H1 (cell line): ENCODE data around the gene MYH6. TPM values are rescaled to one million over a fixed set of nuclear protein-coding genes. Genes with fewer than 3 reads are reported as not detected.
"Not testable (repeated sequence)": the region's sequence is repeated elsewhere in the genome, so short reads cannot be mapped to it uniquely, and the experiment has no call there.

Source experiments
- CTCF ChIA-PET: fragments of 300-600 bp; sonication (Branson Sonifier 250); formaldehyde crosslinking; loops from one replicate; lab custom pipeline; 2021; ENCODE audit not compliant: partially characterized antibody; lab: Charles Lee
- POLR2A ChIA-PET: fragments of 300-600 bp; sonication (Branson Sonifier 250); formaldehyde crosslinking; loops from one replicate; lab custom pipeline; 2021; ENCODE audit warnings: inconsistent platforms; ENCODE audit not compliant: partially characterized antibody; lab: Charles Lee
- DNase-seq, 2 experiments: peaks; one replicate each; pipeline versions ENCODE4 v3.0.0 to v3.0.0-alpha.2; 2010 to 2022; ENCODE audit warnings: low spot score in 2 of 2, low read depth in 1 of 2, mixed read lengths in 1 of 2
- FAIRE-seq: peaks from 2 replicates; lab custom pipeline; 2011; peaks lifted over from hg19 to GRCh38; lab: Jason Lieb, UNC
- H2AFZ ChIP-seq: 2 replicates; pipeline ENCODE4 v1.8.1; 2012; ENCODE audit warnings: low read length, inconsistent platforms
- H2AK5ac ChIP-seq: 2 replicates; pipeline ENCODE4 v1.6.1; 2013; ENCODE audit warnings: low read depth, low read length
- H2BK120ac ChIP-seq: replicated peaks from 2 replicates; pipeline ENCODE3; 2013; ENCODE audit warnings: low read depth, low read length, inconsistent platforms
- H2BK12ac ChIP-seq: 2 replicates; pipeline ENCODE4 v1.6.1; 2013; ENCODE audit warnings: low read depth, low read length
- H2BK15ac ChIP-seq: 2 replicates; pipeline ENCODE4 v1.6.1; 2013; ENCODE audit warnings: low read length
- H2BK20ac ChIP-seq: 2 replicates; pipeline ENCODE4 v1.6.1; 2013; ENCODE audit warnings: low read length
- H2BK5ac ChIP-seq: 2 replicates; pipeline ENCODE4 v1.6.1; 2013; ENCODE audit warnings: low read depth, low read length
- H3K14ac ChIP-seq: 2 replicates; pipeline ENCODE4 v1.6.1; 2013; ENCODE audit warnings: inconsistent platforms; ENCODE audit not compliant: insufficient read length
- H3K18ac ChIP-seq: 2 replicates; pipeline ENCODE4 v1.6.1; 2013; ENCODE audit warnings: low read length; ENCODE audit errors: extremely low read depth
- H3K23ac ChIP-seq: 2 replicates; pipeline ENCODE4 v1.6.1; 2013; ENCODE audit warnings: inconsistent platforms; ENCODE audit not compliant: insufficient read length
- H3K23me2 ChIP-seq: 2 replicates; pipeline ENCODE4 v1.6.1; 2013; ENCODE audit warnings: low read depth, low read length
- H3K27ac ChIP-seq: 2 replicates; pipeline ENCODE4 v1.6.1; 2011; ENCODE audit warnings: low read depth, low read length, inconsistent platforms
- H3K27me3 ChIP-seq, 4 experiments: replicated peaks in 1 of 4; 1 replicate in 1 of 4; 2 replicates in 3 of 4; pipeline versions ENCODE4 v1.6.1 to v1.8.1; 2011 to 2013; ENCODE audit warnings: low read length in 3 of 4, mild to moderate bottlenecking in 3 of 4, inconsistent platforms in 2 of 4, mixed read lengths in 2 of 4, moderate library complexity in 1 of 4; ENCODE audit not compliant: control insufficient read depth in 3 of 4, insufficient read depth in 3 of 4; ENCODE audit errors: extremely low read depth in 1 of 4
- H3K36me3 ChIP-seq, 4 experiments: 2 replicates each; pipeline versions ENCODE4 v1.6.1 to v1.8.1; 2011 to 2013; ENCODE audit warnings: mild to moderate bottlenecking in 4 of 4, low read length in 3 of 4, moderate library complexity in 2 of 4, control low read depth in 1 of 4, inconsistent platforms in 1 of 4; ENCODE audit not compliant: insufficient read depth in 4 of 4, control insufficient read depth in 2 of 4
- H3K4ac ChIP-seq: replicated peaks from 2 replicates; pipeline ENCODE3; 2013; ENCODE audit warnings: low read length, low read depth, mixed read lengths, inconsistent platforms; ENCODE audit not compliant: insufficient read length
- H3K4me1 ChIP-seq, 4 experiments: replicated peaks in 1 of 4; 1 replicate in 1 of 4; 2 replicates in 3 of 4; pipeline versions ENCODE4 v1.6.1 to v1.8.1; 2011 to 2013; ENCODE audit warnings: low read length in 3 of 4, inconsistent platforms in 2 of 4, mixed read lengths in 1 of 4; ENCODE audit not compliant: insufficient read depth in 4 of 4, control insufficient read depth in 3 of 4
- H3K4me2 ChIP-seq, 2 experiments: 2 replicates each; pipeline versions ENCODE4 v1.6.1 to v1.8.1; 2011 to 2013; ENCODE audit warnings: low read depth in 2 of 2, low read length in 2 of 2, control low read depth in 1 of 2, inconsistent platforms in 1 of 2, mild to moderate bottlenecking in 1 of 2; ENCODE audit not compliant: insufficient read depth in 1 of 2
- H3K4me3 ChIP-seq, 4 experiments: fragments of 200-600, 300-600 bp in 1 of 4; sonication (generic), shearing (Covaris generic), sonication (Bioruptor Twin) in 1 of 4; 2 replicates each; pipeline versions ENCODE4 v1.5.1 to v1.8.1; 2011 to 2016; ENCODE audit warnings: low read length in 4 of 4, low read depth in 3 of 4, control low read depth in 2 of 4, inconsistent platforms in 2 of 4, mild to moderate bottlenecking in 2 of 4, mixed read lengths in 1 of 4, moderate library complexity in 1 of 4; ENCODE audit not compliant: insufficient read depth in 2 of 4; ENCODE audit errors: extremely low read depth in 1 of 4
- H3K56ac ChIP-seq: replicated peaks from 2 replicates; pipeline ENCODE3; 2013; ENCODE audit warnings: low read depth, mild to moderate bottlenecking, mixed read lengths, low read length, inconsistent platforms; ENCODE audit not compliant: insufficient read length
- H3K79me1 ChIP-seq: 2 replicates; pipeline ENCODE4 v1.6.1; 2013; ENCODE audit warnings: low read depth, low read length, control low read depth
- H3K79me2 ChIP-seq, 2 experiments: 2 replicates each; pipeline versions ENCODE4 v1.6.1 to v1.8.1; 2012 to 2013; ENCODE audit warnings: low read length in 2 of 2, mild to moderate bottlenecking in 2 of 2, inconsistent platforms in 1 of 2; ENCODE audit not compliant: insufficient read depth in 2 of 2, control insufficient read depth in 1 of 2
- H3K9ac ChIP-seq, 4 experiments: replicated peaks in 1 of 4; 1 replicate in 1 of 4; 2 replicates in 3 of 4; pipeline versions ENCODE4 v1.6.1 to v1.8.1; 2011 to 2013; ENCODE audit warnings: low read depth in 3 of 4, low read length in 3 of 4, control low read depth in 2 of 4, mild to moderate bottlenecking in 2 of 4, moderate library complexity in 2 of 4, inconsistent platforms in 1 of 4; ENCODE audit errors: extremely low read depth in 1 of 4
- H3K9me3 ChIP-seq, 2 experiments: 2 replicates each; pipeline versions ENCODE4 v1.6.1 to v1.8.1; 2012 to 2013; ENCODE audit warnings: mild to moderate bottlenecking in 2 of 2, moderate library complexity in 2 of 2, control low read depth in 1 of 2, inconsistent platforms in 1 of 2, low read depth in 1 of 2, low read length in 1 of 2, mixed read lengths in 1 of 2; ENCODE audit not compliant: insufficient read depth in 2 of 2
- H4K20me1 ChIP-seq, 2 experiments: replicated peaks in 1 of 2; 2 replicates each; pipeline versions ENCODE3 to v1.8.1; 2011 to 2013; ENCODE audit warnings: inconsistent platforms in 2 of 2, low read length in 2 of 2, mild to moderate bottlenecking in 1 of 2; ENCODE audit not compliant: insufficient read depth in 2 of 2, control insufficient read depth in 1 of 2
- H4K5ac ChIP-seq: 2 replicates; pipeline ENCODE4 v1.6.1; 2013; ENCODE audit warnings: low read length, low read depth, mixed read lengths, inconsistent platforms; ENCODE audit not compliant: insufficient read length
- H4K8ac ChIP-seq: 2 replicates; pipeline ENCODE4 v1.8.0; 2013; ENCODE audit warnings: mild to moderate bottlenecking, moderate library complexity, low read length, inconsistent platforms; ENCODE audit not compliant: insufficient read depth; ENCODE audit errors: extremely low read depth
- H4K91ac ChIP-seq: replicated peaks from 2 replicates; pipeline ENCODE3; 2013; ENCODE audit warnings: low read length, mixed read lengths, inconsistent platforms; ENCODE audit not compliant: insufficient read length
- CTCF ChIP-seq, 3 experiments: IDR thresholded peaks; 1 replicate in 2 of 3; 2 replicates in 1 of 3; pipeline versions ENCODE4 v1.5.1 to v1.6.1; 2011; ENCODE audit warnings: low read length in 3 of 3, mild to moderate bottlenecking in 3 of 3, inconsistent platforms in 2 of 3, low read depth in 1 of 3, moderate library complexity in 1 of 3; ENCODE audit not compliant: insufficient read depth in 1 of 3; ENCODE audit errors: control extremely low read depth in 1 of 3
- RAD21 ChIP-seq, 2 experiments: IDR thresholded peaks in 1 of 2; conservative IDR thresholded peaks in 1 of 2; 2 replicates each; pipeline ENCODE4 v1.6.1; 2011; ENCODE audit warnings: low read depth in 2 of 2, low read length in 2 of 2, improper control_type of control experiment in 1 of 2, inconsistent platforms in 1 of 2, mild to moderate bottlenecking in 1 of 2, moderate library complexity in 1 of 2
- WGBS, 2 experiments: shearing (Covaris generic) in 1 of 2; methylation state at CpG; one replicate each; pipeline versions ENCODE4 v1.1.6 to v1.1.7; 2013 to 2015; ENCODE audit warnings: low lambda C conversion rate in 2 of 2, mixed read lengths in 2 of 2, inconsistent platforms in 1 of 2, low coverage in 1 of 2, missing lambda C conversion rate in 1 of 2; ENCODE audit not compliant: insufficient replicate concordance in 2 of 2, insufficient coverage in 1 of 2, insufficient read length in 1 of 2; ENCODE audit errors: extremely low coverage in 1 of 2, missing lambda C conversion rate in 1 of 2; 5-methylcytosine and 5-hydroxymethylcytosine counted together
- polyA plus RNA-seq, 7 experiments: library from polyadenylated mRNA; depleted of rRNA in 3 of 7; stranded (reverse) in 5 of 7; unstranded in 2 of 7; fragments of >200 nt in 5 of 7; fragments of 200-250 nt in 2 of 7; gene quantifications; 1 replicate in 5 of 7; 2 replicates in 1 of 7; 4 replicates in 1 of 7; pipeline versions ENCODE4 v1.2.1 to v1.2.3, GENCODE V29; 2011 to 2013; ENCODE audit warnings: missing spikeins in 2 of 7, mixed read lengths in 2 of 7
- total RNA-seq: library from RNA; stranded (reverse); fragmentation: NEBNext Ultra II Directional; extraction: Animal tissue kit (Norgen Biotek cat#: 25700); gene quantifications from 2 replicates; pipeline ENCODE4 v1.2.1, GENCODE V29; 2021

MYH6 gene
- total and polyA plus RNA-seq, 2 of the 8 experiments (the other 6 are each of a cell fraction or from before 2014, with no cell fraction given), result 0.03 TPM; not detected in 1

GRCh38 chr14:23456883-23457586 is 49.0 kb upstream of the MYH6 start:
- H3K27me3 ChIP-seq, H3K79me2 ChIP-seq, H3K9ac ChIP-seq, H2AK5ac ChIP-seq, H3K4me1 ChIP-seq, H2BK12ac ChIP-seq, H2BK15ac ChIP-seq, H4K20me1 ChIP-seq, H2AFZ ChIP-seq, H3K4me3 ChIP-seq, H3K4ac ChIP-seq, H3K36me3 ChIP-seq, H3K18ac ChIP-seq, H3K9me3 ChIP-seq, H2BK20ac ChIP-seq, H3K27ac ChIP-seq, DNase-seq, H3K23me2 ChIP-seq, H4K8ac ChIP-seq, H3K79me1 ChIP-seq, H3K14ac ChIP-seq, H2BK5ac ChIP-seq, H3K4me2 ChIP-seq, H2BK120ac ChIP-seq, H3K23ac ChIP-seq, H3K56ac ChIP-seq: not testable (repeated sequence)
- 87% methylated on average over 9 of the region's 11 CpGs; no CpG with 5 or more reads in 1 of the 2 experiments for WGBS, 2 experiments
- POLR2A ChIA-PET, result interaction anchor here (0.9 kb wide), 2 partner anchors 13 to 130 kb away, joined by 3 to 4 read pairs; partner anchors contain the start of gene NGDN
- TF ChIP-seq CTCF (IDR thresholded peaks at IDR 0.05; ENCODE audit: control extremely low read depth in 1 of 3, insufficient read depth in 1 of 3, low read depth in 1 of 3, low read length in 3 of 3) (peak in 2 of 3 experiments; percentile 64 to 65; a peak in 3 of 4 replicates), RAD21 (IDR thresholded peaks at IDR 0.05 in 1 of 2, conservative IDR thresholded peaks at IDR 0.05 in 1 of 2; ENCODE audit: low read depth in 2 of 2, low read length in 2 of 2) (peak; percentile 48 to 64)
- TF ChIP-seq, all 59 proteins: peak for 2; not testable (repeated sequence) for 57
- H4K91ac ChIP-seq, H4K5ac ChIP-seq: not testable (repeated sequence)
- FAIRE-seq, result peak; percentile 32
- CTCF ChIA-PET, result interaction anchor here (0.5 to 3.2 kb wide), 37 partner anchors 9 to 270 kb away, joined by 3 to 26 read pairs (median 4); partner anchors contain the start of gene MYH7
